ENCODE results near the gene SORCS2.

The SORCS2 gene

GRCh38 chr4:7783541-7783940, 591.2 kb downstream of the SORCS2 start:
- in situ Hi-C loops (cut with MboI; ENCODE audit: low pct_unique_long_range_greater_than_20kb, low sequenced_read_pairs, unreplicated experiment) = no loop called here
- DNase-seq (ENCODE audit: low spot score) = no peak
- TF ChIP-seq, protein P1, sequence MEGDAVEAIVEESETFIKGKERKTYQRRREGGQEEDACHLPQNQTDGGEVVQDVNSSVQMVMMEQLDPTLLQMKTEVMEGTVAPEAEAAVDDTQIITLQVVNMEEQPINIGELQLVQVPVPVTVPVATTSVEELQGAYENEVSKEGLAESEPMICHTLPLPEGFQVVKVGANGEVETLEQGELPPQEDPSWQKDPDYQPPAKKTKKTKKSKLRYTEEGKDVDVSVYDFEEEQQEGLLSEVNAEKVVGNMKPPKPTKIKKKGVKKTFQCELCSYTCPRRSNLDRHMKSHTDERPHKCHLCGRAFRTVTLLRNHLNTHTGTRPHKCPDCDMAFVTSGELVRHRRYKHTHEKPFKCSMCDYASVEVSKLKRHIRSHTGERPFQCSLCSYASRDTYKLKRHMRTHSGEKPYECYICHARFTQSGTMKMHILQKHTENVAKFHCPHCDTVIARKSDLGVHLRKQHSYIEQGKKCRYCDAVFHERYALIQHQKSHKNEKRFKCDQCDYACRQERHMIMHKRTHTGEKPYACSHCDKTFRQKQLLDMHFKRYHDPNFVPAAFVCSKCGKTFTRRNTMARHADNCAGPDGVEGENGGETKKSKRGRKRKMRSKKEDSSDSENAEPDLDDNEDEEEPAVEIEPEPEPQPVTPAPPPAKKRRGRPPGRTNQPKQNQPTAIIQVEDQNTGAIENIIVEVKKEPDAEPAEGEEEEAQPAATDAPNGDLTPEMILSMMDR (IDR thresholded peaks at IDR 0.05; ENCODE audit: extremely low read depth, insufficient read depth, missing control alignments) = no peak

- no peak for DNase-seq (ENCODE audit: low spot score)
- TF ChIP-seq, protein P1 (IDR thresholded peaks at IDR 0.05; ENCODE audit: extremely low read depth, insufficient read depth, missing control alignments) = no peak
- in situ Hi-C loops (cut with MboI; ENCODE audit: low pct_unique_long_range_greater_than_20kb, low sequenced_read_pairs, unreplicated experiment) = no loop called here
Measured at GRCh38 chr4:7784131-7784870, 592.0 kb downstream of the SORCS2 start.

DNA sequence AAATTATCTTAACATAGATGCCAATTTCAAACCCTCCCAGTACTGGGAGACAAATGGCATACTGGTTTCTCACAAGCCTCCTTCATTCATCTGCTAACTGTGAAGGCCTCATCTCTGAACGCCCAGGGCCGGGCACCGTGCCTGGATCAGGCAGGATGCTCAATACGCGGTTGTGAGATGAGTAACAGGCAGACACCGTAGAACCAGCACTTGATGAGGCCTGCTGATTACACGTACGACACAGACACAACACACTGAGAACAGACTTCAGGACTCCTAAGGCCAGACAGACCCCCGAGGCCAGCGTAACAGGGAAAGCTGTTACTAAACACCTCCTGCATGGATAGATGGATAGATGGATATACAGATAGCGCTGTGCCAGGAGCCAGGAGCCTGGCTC, 592.7 kb downstream of the SORCS2 start:
- in situ Hi-C loops (cut with MboI; ENCODE audit: low pct_unique_long_range_greater_than_20kb, low sequenced_read_pairs, unreplicated experiment) = no loop called here
- TF ChIP-seq, protein P1 (IDR thresholded peaks at IDR 0.05; ENCODE audit: extremely low read depth, insufficient read depth, missing control alignments) = no peak

GRCh38 chr4:7786040-7786439, 593.7 kb downstream of the SORCS2 start:
- TF ChIP-seq, protein P1 (IDR thresholded peaks at IDR 0.05; ENCODE audit: extremely low read depth, insufficient read depth, missing control alignments) = no peak
- in situ Hi-C loops (cut with MboI; ENCODE audit: low pct_unique_long_range_greater_than_20kb, low sequenced_read_pairs, unreplicated experiment) = no loop called here
- DNase-seq (ENCODE audit: low spot score) = peak; percentile 20

More for the DNA sequence above, 592.7 kb downstream of the SORCS2 start:
- DNase-seq (ENCODE audit: low spot score) = peak; percentile 17

DNA sequence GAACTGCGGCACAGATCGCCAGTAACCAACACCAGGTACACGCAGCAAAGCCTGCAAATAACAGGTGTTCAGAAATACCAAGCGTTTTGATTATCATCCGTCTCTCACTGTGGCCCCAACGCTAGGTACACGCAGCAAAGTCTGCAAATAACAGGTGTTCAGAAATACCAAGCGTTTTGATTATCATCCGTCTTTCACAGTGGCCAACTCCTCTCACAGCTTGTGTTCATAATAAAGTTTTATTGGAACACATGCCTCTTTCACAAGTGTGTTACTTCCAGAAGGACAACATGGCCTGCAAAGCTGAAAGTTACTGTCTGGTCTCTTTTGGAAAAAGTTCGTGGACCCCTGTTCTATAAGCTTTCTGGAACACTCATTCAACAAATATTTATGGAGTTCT, 594.2 kb downstream of the SORCS2 start:
- TF ChIP-seq, protein P1 (IDR thresholded peaks at IDR 0.05; ENCODE audit: extremely low read depth, insufficient read depth, missing control alignments) = no peak
- in situ Hi-C loops (cut with MboI; ENCODE audit: low pct_unique_long_range_greater_than_20kb, low sequenced_read_pairs, unreplicated experiment) = no loop called here
- no peak for DNase-seq (ENCODE audit: low spot score)

DNA sequence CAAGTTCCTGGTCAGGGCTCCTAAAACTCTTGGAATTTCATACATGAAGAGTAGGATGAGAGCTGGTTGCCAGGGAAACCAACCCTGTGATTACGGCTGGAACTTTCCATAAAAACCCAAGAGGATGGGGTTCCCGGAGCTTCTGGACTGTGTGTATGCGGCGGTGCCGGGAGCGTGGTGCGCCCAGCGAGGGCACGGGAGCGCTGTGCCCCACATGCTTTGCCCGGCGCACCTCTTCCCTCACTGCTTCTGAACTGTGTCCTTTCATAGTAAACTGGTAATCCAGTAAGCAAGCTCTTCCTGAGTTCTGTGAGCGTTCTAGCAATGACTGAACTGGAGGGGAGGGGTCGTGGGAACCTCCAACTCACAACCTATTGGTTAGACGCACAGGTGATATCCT, 594.7 kb downstream of the SORCS2 start:
- TF ChIP-seq, protein P1 (IDR thresholded peaks at IDR 0.05; ENCODE audit: extremely low read depth, insufficient read depth, missing control alignments) = no peak
- DNase-seq (ENCODE audit: low spot score) = no peak
- in situ Hi-C loops (cut with MboI; ENCODE audit: low pct_unique_long_range_greater_than_20kb, low sequenced_read_pairs, unreplicated experiment) = no loop called here
